Stimulated activated naive CD4-positive, alpha-beta T cell (primary cell): Measurements from ENCODE around the gene COL4A5.
"Not testable (repeated sequence)": the region's sequence is repeated elsewhere in the genome, so short reads cannot be mapped to it uniquely, and the experiment has no call there.

Source experiments
- DNase-seq, 6 experiments: peaks; one replicate each; lab custom pipeline; 2025; lab: John Stamatoyannopoulos, UW

Gene COL4A5

GRCh38 chrX:108456971-108457477 is 17.4 kb downstream of the COL4A5 start:
- DNase-seq, result no peak

GRCh38 chrX:108464604-108465003 is 25.0 kb downstream of the COL4A5 start:
- DNase-seq, result no peak

- no peak for DNase-seq
These were observed 28.8 kb downstream of the COL4A5 start for GRCh38 chrX:108468486-108468885.

DNA sequence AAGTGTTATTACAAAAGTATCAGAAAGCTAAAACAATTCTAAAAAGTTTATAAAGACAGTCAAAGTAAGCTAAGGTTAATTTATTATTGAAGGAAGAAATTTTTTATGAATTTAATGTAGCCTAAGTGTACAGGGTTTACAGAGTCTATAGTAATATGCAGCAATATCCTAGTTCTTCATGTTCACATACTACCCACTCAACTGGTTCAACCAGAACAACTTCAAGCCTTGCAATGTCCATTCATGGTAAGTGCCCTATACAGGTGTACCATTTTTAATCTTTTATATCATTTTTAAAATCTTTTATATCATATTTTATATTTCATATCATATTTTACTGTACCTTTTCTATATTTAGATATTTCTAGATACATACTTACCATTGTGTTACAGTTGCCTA is 34.3 kb downstream of the COL4A5 start:
- no peak for DNase-seq

DNA sequence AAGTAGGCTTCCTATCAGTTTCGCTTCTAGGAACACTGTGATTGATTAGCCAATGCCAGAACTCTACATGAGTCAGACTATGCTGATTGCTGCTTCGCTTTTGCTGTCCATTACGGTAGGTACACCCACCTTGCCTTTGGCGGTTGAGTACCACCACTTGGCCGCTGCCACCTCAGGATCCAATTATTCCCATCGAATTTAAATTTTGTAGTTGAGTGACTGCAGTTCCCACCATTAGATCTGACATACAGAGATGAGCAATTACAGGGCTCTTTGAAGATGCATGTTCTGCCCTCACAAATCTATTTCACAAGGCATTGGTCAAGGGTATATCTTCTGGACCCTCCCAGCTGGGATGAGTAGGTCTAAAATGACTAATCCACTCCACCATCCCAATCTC is 41.9 kb downstream of the COL4A5 start:
- not testable (repeated sequence) for DNase-seq

DNA sequence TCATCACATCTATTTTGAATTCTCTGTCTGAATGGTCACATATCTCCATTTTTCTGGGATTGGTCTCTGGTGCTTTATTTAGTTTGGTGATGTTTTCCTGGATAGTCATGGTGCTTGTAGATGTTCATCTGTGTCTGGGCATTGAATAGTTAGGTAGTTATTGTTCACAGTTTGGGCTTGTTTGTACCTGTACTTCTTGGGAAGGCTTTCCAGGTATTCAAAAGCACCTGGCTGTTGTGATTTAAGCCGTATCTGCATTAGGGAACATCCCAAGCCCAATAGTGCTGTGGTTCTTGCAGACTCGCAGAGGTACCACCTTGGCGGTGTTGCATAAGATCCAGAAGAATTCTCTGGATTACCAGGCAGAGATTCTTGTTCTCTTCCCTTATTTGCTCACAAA is 44.6 kb downstream of the COL4A5 start:
- no peak for DNase-seq

DNA sequence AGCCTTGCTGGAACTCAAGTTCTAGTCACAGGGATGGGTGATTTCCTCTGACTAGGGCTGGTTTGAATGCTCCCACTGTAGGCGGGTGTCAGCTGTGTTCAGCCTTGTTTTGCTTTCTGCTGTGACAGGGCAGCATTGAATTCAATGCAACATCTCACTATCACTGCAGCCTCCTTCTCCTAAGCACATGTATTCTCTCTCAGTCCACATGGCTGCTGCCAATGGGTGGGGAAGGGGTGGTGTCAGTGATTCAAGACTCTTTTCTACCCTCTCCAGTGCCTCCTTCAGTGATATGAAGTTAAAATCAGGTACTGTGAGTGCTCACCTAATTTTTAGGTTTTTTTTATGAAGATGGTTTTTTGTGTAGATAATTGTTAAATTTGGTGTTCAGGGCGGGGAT is 46.3 kb downstream of the COL4A5 start:
- no peak for DNase-seq

- no peak for DNase-seq
These were observed 54.9 kb downstream of the COL4A5 start for GRCh38 chrX:108494406-108495090.

DNA sequence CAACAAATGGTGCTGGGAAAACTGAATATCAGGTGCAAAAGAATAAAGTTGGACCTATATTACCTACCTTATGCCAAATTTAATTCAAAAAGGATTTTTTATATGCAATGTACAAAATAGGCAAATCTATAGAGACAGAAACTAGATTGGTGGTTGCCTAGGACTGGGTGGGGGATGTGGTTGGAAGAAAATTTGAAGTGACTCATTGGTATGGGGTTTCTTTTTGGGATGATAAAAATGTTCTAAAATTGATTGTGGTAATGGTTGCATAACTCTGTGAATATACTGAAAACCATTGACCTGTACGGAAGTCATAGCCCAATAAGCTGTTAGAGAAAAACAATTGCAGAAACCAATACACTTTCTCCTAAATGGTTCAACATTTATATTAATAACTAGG is 72.1 kb downstream of the COL4A5 start:
- no peak for DNase-seq

DNA sequence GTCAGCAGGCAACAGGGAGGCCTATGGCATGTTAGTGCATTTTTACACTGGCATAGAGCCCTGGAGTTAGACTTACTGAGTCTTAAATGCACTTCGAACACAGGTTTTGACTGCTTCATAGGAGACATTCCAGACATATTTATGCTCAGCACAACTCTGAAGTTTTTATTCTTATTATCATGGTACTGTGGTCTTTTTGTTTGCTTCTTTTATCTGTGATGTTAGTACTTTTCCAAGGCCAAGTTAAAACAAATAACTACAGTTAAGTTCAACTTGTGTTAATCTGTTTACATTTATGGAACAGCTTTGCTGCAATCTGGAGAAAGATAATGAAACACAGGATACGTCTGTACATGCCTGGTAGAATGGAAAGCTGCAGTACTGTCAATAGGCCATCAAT is 76.5 kb downstream of the COL4A5 start:
- DNase-seq, result no peak

GRCh38 chrX:108527724-108528123 is 88.1 kb downstream of the COL4A5 start:
- no peak for DNase-seq

DNA sequence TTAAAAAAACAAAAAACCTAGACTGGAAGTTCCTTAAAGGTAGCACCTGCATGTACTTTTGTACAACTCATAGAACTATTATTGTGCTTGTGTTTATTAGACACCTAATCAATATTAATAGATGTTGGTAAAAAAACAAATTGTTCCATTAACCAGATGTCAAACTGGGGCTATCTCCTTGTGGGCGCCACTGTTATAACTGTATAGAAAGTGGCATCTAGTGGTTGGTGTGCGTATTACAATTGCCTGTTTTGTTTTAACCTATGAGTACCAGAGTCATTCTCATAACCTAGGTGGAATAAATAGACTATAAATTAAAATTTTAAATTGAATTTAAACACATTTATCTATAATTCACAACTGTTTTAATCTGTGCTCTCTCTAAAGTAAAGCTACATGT is 97.4 kb downstream of the COL4A5 start:
- no peak for DNase-seq

- no peak for DNase-seq
These were observed 101.6 kb downstream of the COL4A5 start for GRCh38 chrX:108541286-108541685.

DNA sequence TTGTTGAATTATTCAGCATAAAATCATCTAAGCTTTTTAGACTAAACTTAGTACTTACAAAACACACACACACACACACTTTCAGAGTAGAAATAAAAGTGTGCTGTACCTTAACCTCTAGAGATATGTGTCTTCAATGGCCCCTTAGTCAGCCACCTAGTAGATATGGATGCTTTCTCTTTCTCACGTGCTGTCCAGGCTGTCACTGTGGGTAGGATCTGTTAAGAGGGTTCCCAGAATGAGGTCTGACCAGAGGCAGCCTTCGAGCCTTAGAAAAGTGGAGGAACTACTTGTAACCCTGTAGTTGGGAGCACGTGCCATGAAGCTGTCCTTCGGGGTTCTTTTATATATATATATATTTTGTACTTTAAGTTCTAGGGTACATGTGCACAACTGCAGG is 117.9 kb downstream of the COL4A5 start:
- no peak for DNase-seq

DNA sequence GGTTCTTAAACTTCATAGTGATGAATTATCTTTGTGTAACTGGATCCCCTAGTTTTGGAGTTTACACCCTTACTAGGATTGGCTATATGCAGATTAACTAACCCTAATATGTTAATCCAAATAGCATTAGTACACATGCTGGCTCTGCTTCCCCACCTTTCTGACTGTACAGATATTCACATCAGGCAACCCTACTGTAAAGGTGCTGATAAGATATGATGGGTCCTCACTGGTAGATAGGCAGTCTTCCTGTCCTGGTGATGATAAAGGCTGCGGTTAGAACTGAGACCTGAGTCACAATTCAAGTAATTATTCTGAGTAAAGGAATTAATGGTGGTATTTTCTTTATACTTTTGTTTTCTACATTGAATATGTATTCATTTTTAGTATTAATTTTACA is 118.6 kb downstream of the COL4A5 start:
- no peak for DNase-seq

GRCh38 chrX:108573136-108573535 is 133.5 kb downstream of the COL4A5 start:
- no peak for DNase-seq

- no peak for DNase-seq
These were observed 142.5 kb downstream of the COL4A5 start for GRCh38 chrX:108582151-108582550.

- DNase-seq, result no peak
These were observed 145.1 kb downstream of the COL4A5 start for GRCh38 chrX:108584617-108585211.

DNA sequence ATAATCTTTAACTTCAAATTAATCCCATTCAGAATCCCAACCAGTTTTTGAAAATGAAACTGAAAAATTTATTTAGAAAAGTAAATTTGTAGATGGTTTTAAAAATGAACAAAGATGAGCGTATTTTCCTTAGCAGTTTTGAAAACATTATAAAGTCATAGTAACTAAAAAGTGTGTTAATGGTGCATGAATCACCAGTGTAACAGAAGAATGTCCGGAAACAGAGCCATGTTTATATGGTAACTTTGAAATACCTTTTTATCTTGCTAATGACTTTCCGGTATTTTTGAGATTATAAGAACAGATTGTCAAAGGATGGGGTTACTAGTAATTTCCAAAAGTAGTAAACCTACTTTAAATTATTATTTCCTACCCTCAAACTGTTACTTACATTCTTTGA is 150.9 kb downstream of the COL4A5 start:
- DNase-seq, result no peak

- no peak for DNase-seq
These were observed 161.6 kb downstream of the COL4A5 start for GRCh38 chrX:108601276-108601675.

- no peak for DNase-seq
These were observed 170.5 kb downstream of the COL4A5 start for GRCh38 chrX:108610141-108610540.

DNA sequence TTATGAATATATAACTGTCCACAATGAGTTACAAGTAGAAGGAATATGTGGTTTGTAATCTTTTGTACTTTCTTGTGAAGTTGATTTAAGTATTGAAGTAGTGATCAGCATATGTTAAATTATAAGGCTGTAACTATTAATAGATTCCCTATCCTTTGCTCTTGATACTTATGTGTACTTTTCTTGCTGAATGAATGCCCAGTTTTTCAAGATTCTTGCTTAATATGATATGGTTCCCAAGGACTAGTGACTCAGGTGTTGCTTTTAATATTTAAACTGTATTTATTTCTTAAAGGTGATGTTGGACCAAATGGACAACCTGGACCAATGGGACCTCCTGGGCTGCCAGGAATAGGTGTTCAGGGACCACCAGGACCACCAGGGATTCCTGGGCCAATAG is 175.0 kb downstream of the COL4A5 start:
- no peak for DNase-seq

DNA sequence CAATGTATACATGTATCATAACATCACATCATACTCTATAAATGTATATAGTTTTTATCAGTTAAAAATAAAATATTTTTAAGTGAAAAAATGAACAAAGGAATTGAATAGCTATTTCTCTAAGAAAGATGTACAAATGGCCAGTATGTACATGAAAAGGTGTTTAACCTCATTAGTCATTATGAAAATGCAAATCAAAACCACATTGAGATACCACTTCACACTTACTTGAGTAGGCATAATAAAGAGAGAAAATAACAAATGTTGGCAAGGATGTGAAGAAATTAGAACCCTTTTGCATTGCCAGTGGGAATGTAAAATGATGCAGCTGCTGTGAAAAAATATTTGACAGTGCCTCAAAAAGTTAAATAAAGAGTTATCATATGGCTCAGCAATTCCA is 201.2 kb downstream of the COL4A5 start:
- DNase-seq, result no peak
